ENCODE data around the gene KIRREL1. TPM values are rescaled to one million over a fixed set of nuclear protein-coding genes. Genes with fewer than 3 reads are reported as not detected.

The KIRREL1 gene
- total and polyA plus RNA-seq, 2 of the 8 experiments (the other 6 are each of a cell fraction or from before 2014, with no cell fraction given), result 14.2 to 39.0 TPM

GRCh38 chr1:157955857-157956256 is 37.6 kb upstream of the KIRREL1 start:
- no peak overlapping the region for H3K4me3 ChIP-seq (ENCODE audit: extremely low read depth in 1 of 4, insufficient read depth in 2 of 4, low read depth in 3 of 4, low read length in 4 of 4)
- H2BK5ac ChIP-seq (ENCODE audit: low read depth, low read length), result no peak overlapping the region
- no peaks in the 10 kb centered on the region for H3K9me3 ChIP-seq (ENCODE audit: insufficient read depth in 2 of 2, low read depth in 1 of 2, low read length in 1 of 2)
- FAIRE-seq, result no peak
- H4K20me1 ChIP-seq (replicated peaks in 1 of 2; ENCODE audit: control insufficient read depth in 1 of 2, insufficient read depth in 2 of 2, low read length in 2 of 2), result no peaks in the 10 kb centered on the region
- H2BK15ac ChIP-seq (ENCODE audit: low read length), result no peak overlapping the region
- H3K79me2 ChIP-seq (ENCODE audit: control insufficient read depth in 1 of 2, insufficient read depth in 2 of 2, low read length in 2 of 2), result no peaks in the 10 kb centered on the region
- H4K5ac ChIP-seq (ENCODE audit: insufficient read length, low read depth, low read length), result no peak overlapping the region
- no peak overlapping the region for H4K8ac ChIP-seq (ENCODE audit: extremely low read depth, insufficient read depth, low read length)
- H3K36me3 ChIP-seq (ENCODE audit: control insufficient read depth in 2 of 4, insufficient read depth in 4 of 4, low read length in 3 of 4), result no peaks in the 10 kb centered on the region
- H3K23ac ChIP-seq (ENCODE audit: insufficient read length), result no peak overlapping the region
- no peak overlapping the region for H3K27ac ChIP-seq (ENCODE audit: low read depth, low read length)
- POLR2A ChIA-PET (ENCODE audit: partially characterized antibody), result no interaction called here
- 93% methylated on average over 6 of the region's 6 CpGs; no CpG with 5 or more reads in 1 of the 2 experiments for WGBS, 2 experiments (ENCODE audit: extremely low coverage in 1 of 2, insufficient coverage in 1 of 2, insufficient read length in 1 of 2, insufficient replicate concordance in 2 of 2, low coverage in 1 of 2, low lambda C conversion rate in 2 of 2, missing lambda C conversion rate in 1 of 2)
- no peak overlapping the region for H2AFZ ChIP-seq (ENCODE audit: low read length)
- no peaks in the 10 kb centered on the region for H3K4me1 ChIP-seq (replicated peaks in 1 of 4; ENCODE audit: control insufficient read depth in 3 of 4, insufficient read depth in 4 of 4, low read length in 3 of 4)
- H3K4ac ChIP-seq (replicated peaks; ENCODE audit: insufficient read length, low read depth, low read length), result no peak overlapping the region
- H3K23me2 ChIP-seq (ENCODE audit: low read depth, low read length), result no peaks in the 10 kb centered on the region
- no peak overlapping the region for H3K9ac ChIP-seq (replicated peaks in 1 of 4; ENCODE audit: extremely low read depth in 1 of 4, low read depth in 3 of 4, low read length in 3 of 4)
- H2BK12ac ChIP-seq (ENCODE audit: low read depth, low read length), result no peak overlapping the region
- H3K4me2 ChIP-seq (ENCODE audit: insufficient read depth in 1 of 2, low read depth in 2 of 2, low read length in 2 of 2), result no peak overlapping the region
- DNase-seq (ENCODE audit: low read depth in 1 of 2, low spot score in 2 of 2), result no peak
- no peak overlapping the region for H2AK5ac ChIP-seq (ENCODE audit: low read depth, low read length)
- no peak overlapping the region for H3K14ac ChIP-seq (ENCODE audit: insufficient read length)
- no peaks in the 10 kb centered on the region for H3K27me3 ChIP-seq (replicated peaks in 1 of 4; ENCODE audit: control insufficient read depth in 3 of 4, extremely low read depth in 1 of 4, insufficient read depth in 3 of 4, low read length in 3 of 4)
- no peak overlapping the region for H3K56ac ChIP-seq (replicated peaks; ENCODE audit: insufficient read length, low read depth, low read length)
- no peak overlapping the region for H4K91ac ChIP-seq (replicated peaks; ENCODE audit: insufficient read length, low read length)
- no peak overlapping the region for H2BK20ac ChIP-seq (ENCODE audit: low read length)
- CTCF ChIA-PET (ENCODE audit: partially characterized antibody), result interaction anchor here (53.4 kb wide), 1 partner anchor 153 kb away, joined by 2918 read pairs; a partner anchor contains a TSS
- no peak overlapping the region for H3K18ac ChIP-seq (ENCODE audit: extremely low read depth, low read length)
- no peaks in the 10 kb centered on the region for H3K79me1 ChIP-seq (ENCODE audit: low read depth, low read length)
- TF ChIP-seq POLR2A (IDR thresholded peaks at IDR 0.05; ENCODE audit: control extremely low read depth in 1 of 2, low read depth in 2 of 2, low read length in 2 of 2) (no peak), MAFK (IDR thresholded peaks at IDR 0.05; ENCODE audit: low read depth, low read length) (no peak), NANOG (IDR thresholded peaks at IDR 0.05; ENCODE audit: insufficient read depth, low read depth, low read length, poor library complexity, severe bottlenecking) (no peak), E2F6 (IDR thresholded peaks at IDR 0.05) (no peak), SIX5 (IDR thresholded peaks at IDR 0.05; ENCODE audit: low read depth, low read length) (no peak)
- no peak overlapping the region for H2BK120ac ChIP-seq (replicated peaks; ENCODE audit: low read depth, low read length)
